HG03139 (cell line): Measurements from ENCODE around the gene SDR9C7.
"Not testable (repeated sequence)": the region's sequence is repeated elsewhere in the genome, so short reads cannot be mapped to it uniquely, and the experiment has no call there.

Experiments used
- ATAC-seq: cut with Tn5 transposase; IDR thresholded peaks from one replicate; pipeline ENCODE4 v1.9.1; 2021; ENCODE audit not compliant: unreplicated experiment

Gene SDR9C7

GRCh38 chr12:56918139-56918538 lies 16.1 kb downstream of the SDR9C7 start:
- ATAC-seq = not testable (repeated sequence)

- ATAC-seq = no peak
Measured at GRCh38 chr12:56916996-56917333, 17.2 kb downstream of the SDR9C7 start.

- no peak for ATAC-seq
Measured at GRCh38 chr12:56916296-56916995, 17.8 kb downstream of the SDR9C7 start.

GRCh38 chr12:56914724-56915123 lies 19.5 kb downstream of the SDR9C7 start:
- ATAC-seq = no peak

GRCh38 chr12:56914256-56914655 lies 20.0 kb downstream of the SDR9C7 start:
- no peak for ATAC-seq

GRCh38 chr12:56909403-56909802 lies 24.8 kb downstream of the SDR9C7 start:
- ATAC-seq = not testable (repeated sequence)

- ATAC-seq = no peak
Measured at GRCh38 chr12:56908136-56908535, 26.1 kb downstream of the SDR9C7 start.

GRCh38 chr12:56905852-56906251 lies 28.4 kb downstream of the SDR9C7 start:
- ATAC-seq = no peak

GRCh38 chr12:56903374-56903773 lies 30.8 kb downstream of the SDR9C7 start:
- no peak for ATAC-seq

GRCh38 chr12:56901313-56901712 lies 32.9 kb downstream of the SDR9C7 start:
- not testable (repeated sequence) for ATAC-seq

GRCh38 chr12:56900583-56900982 lies 33.6 kb downstream of the SDR9C7 start:
- ATAC-seq = no peak

- ATAC-seq = no peak
Measured at GRCh38 chr12:56898938-56899337, 35.3 kb downstream of the SDR9C7 start.

GRCh38 chr12:56897844-56898361 lies 36.3 kb downstream of the SDR9C7 start:
- ATAC-seq = no peak

- ATAC-seq = no peak
Measured at GRCh38 chr12:56896082-56896481, 38.1 kb downstream of the SDR9C7 start.

- ATAC-seq = no peak
Measured at GRCh38 chr12:56894698-56895368, 39.4 kb downstream of the SDR9C7 start.

GRCh38 chr12:56891885-56892284 lies 42.3 kb downstream of the SDR9C7 start:
- not testable (repeated sequence) for ATAC-seq

GRCh38 chr12:56886319-56886718 lies 47.9 kb downstream of the SDR9C7 start:
- ATAC-seq = no peak

GRCh38 chr12:56885316-56885715 lies 48.9 kb downstream of the SDR9C7 start:
- ATAC-seq = no peak

- ATAC-seq = no peak
Measured at GRCh38 chr12:56884421-56884820, 49.8 kb downstream of the SDR9C7 start.

GRCh38 chr12:56882407-56882806 lies 51.8 kb downstream of the SDR9C7 start:
- ATAC-seq = not testable (repeated sequence)

- no peak for ATAC-seq
Measured at GRCh38 chr12:56880125-56880992, 53.8 kb downstream of the SDR9C7 start.
